Liver (tissue), 9 donors: ENCODE results near the gene DNAJC6. TPM values are rescaled to one million over a fixed set of nuclear protein-coding genes. Genes with fewer than 3 reads are reported as not detected.

Experiments
- DNase-seq: peaks from one replicate; pipeline ENCODE4 v3.0.0-alpha.2; 2017; ENCODE audit warnings: low spot score
- H3K27ac ChIP-seq, 2 donors: one replicate each; pipeline ENCODE4 v1.7.0; 2013; ENCODE audit warnings: inconsistent platforms in 2 of 2, low read length in 2 of 2, control low read depth in 1 of 2, low read depth in 1 of 2, mild to moderate bottlenecking in 1 of 2
- H3K27me3 ChIP-seq, 4 donors: one replicate each; pipeline versions ENCODE4 v1.6.1 to v1.7.0; 2013; ENCODE audit warnings: low read length in 3 of 4, inconsistent platforms in 1 of 4, mild to moderate bottlenecking in 1 of 4, moderate library complexity in 1 of 4; ENCODE audit not compliant: control insufficient read depth in 4 of 4, insufficient read depth in 4 of 4
- H3K36me3 ChIP-seq, 4 donors: one replicate each; pipeline versions ENCODE4 v1.6.1 to v1.7.0; 2013; ENCODE audit warnings: low read length in 3 of 4, mild to moderate bottlenecking in 3 of 4, low read depth in 1 of 4, moderate library complexity in 1 of 4; ENCODE audit not compliant: control insufficient read depth in 4 of 4, insufficient read depth in 3 of 4
- H3K4me1 ChIP-seq, 4 donors: one replicate each; pipeline versions ENCODE4 v1.6.1 to v1.7.0; 2013; ENCODE audit warnings: low read length in 3 of 4, mild to moderate bottlenecking in 3 of 4, moderate library complexity in 1 of 4; ENCODE audit not compliant: control insufficient read depth in 4 of 4, insufficient read depth in 4 of 4
- H3K4me3 ChIP-seq, 3 donors: one replicate each; pipeline versions ENCODE4 v1.6.1 to v1.7.0; 2013; ENCODE audit warnings: low read length in 3 of 3, control low read depth in 1 of 3, low read depth in 1 of 3, mild to moderate bottlenecking in 1 of 3
- H3K9ac ChIP-seq, 2 donors: one replicate each; pipeline ENCODE4 v1.7.0; 2013; ENCODE audit warnings: low read length in 2 of 2, mild to moderate bottlenecking in 2 of 2, moderate library complexity in 2 of 2, control low read depth in 1 of 2, low read depth in 1 of 2
- H3K9me3 ChIP-seq, 4 donors: one replicate each; pipeline versions ENCODE4 v1.6.1 to v1.7.0; 2013; ENCODE audit warnings: low read length in 3 of 4; ENCODE audit not compliant: control insufficient read depth in 4 of 4
- ATF3 ChIP-seq: IDR thresholded peaks from 2 replicates; pipeline ENCODE4 v1.6.1; 2016; ENCODE audit warnings: antibody characterized with exemption
- EGR1 ChIP-seq, 2 donors: IDR thresholded peaks; 2 replicates each; pipeline ENCODE4 v1.6.1; 2016 to 2018; ENCODE audit warnings: antibody characterized with exemption in 2 of 2, low read depth in 2 of 2
- FOXA1 ChIP-seq: IDR thresholded peaks from 2 replicates; pipeline ENCODE4 v1.6.1; 2016; ENCODE audit warnings: antibody characterized with exemption
- FOXA2 ChIP-seq: IDR thresholded peaks from 2 replicates; pipeline ENCODE4 v1.6.1; 2016; ENCODE audit warnings: antibody characterized with exemption
- GABPA ChIP-seq, 2 donors: IDR thresholded peaks in 1 of 2; conservative IDR thresholded peaks in 1 of 2; 2 replicates each; pipeline ENCODE4 v1.6.1; 2016; ENCODE audit warnings: antibody characterized with exemption in 2 of 2, mild to moderate bottlenecking in 1 of 2, moderate library complexity in 1 of 2
- HNF4A ChIP-seq, 2 donors: conservative IDR thresholded peaks; 2 replicates each; pipeline ENCODE4 v1.6.1; 2016; ENCODE audit warnings: antibody characterized with exemption in 2 of 2, mild to moderate bottlenecking in 2 of 2
- HNF4G ChIP-seq: IDR thresholded peaks from 2 replicates; pipeline ENCODE4 v1.6.1; 2016; ENCODE audit warnings: antibody characterized with exemption
- JUND ChIP-seq, 2 donors: IDR thresholded peaks; 2 replicates each; pipeline ENCODE4 v1.6.1; 2016; ENCODE audit warnings: antibody characterized with exemption in 2 of 2
- MAX ChIP-seq: IDR thresholded peaks from 2 replicates; pipeline ENCODE4 v1.6.1; 2016; ENCODE audit warnings: antibody characterized with exemption
- NR2F2 ChIP-seq: IDR thresholded peaks from 2 replicates; pipeline ENCODE4 v1.6.1; 2016; ENCODE audit warnings: antibody characterized with exemption
- RAD21 ChIP-seq, 2 donors: IDR thresholded peaks; 2 replicates each; pipeline ENCODE4 v1.6.1; 2016; ENCODE audit warnings: antibody characterized with exemption in 2 of 2, mild to moderate bottlenecking in 2 of 2
- REST ChIP-seq: IDR thresholded peaks from 2 replicates; pipeline ENCODE4 v1.6.1; 2016; ENCODE audit warnings: antibody characterized with exemption, mild to moderate bottlenecking
- RXRA ChIP-seq, 2 donors: IDR thresholded peaks; 2 replicates each; pipeline ENCODE4 v1.6.1; 2017 to 2018; ENCODE audit warnings: antibody characterized with exemption in 2 of 2, mild to moderate bottlenecking in 1 of 2
- SP1 ChIP-seq: IDR thresholded peaks from 2 replicates; pipeline ENCODE4 v1.6.1; 2018; ENCODE audit warnings: antibody characterized with exemption, mild to moderate bottlenecking
- TAF1 ChIP-seq: conservative IDR thresholded peaks from 2 replicates; pipeline ENCODE4 v1.6.1; 2016; ENCODE audit warnings: antibody characterized with exemption, mild to moderate bottlenecking
- ZBTB33 ChIP-seq: IDR thresholded peaks from 2 replicates; pipeline ENCODE4 v1.6.1; 2016; ENCODE audit warnings: antibody characterized with exemption
- WGBS: extraction: QIAGEN DNeasy Blood & Tissue Kit; methylation state at CpG from one replicate; pipeline ENCODE4 v1.1.7; 2013; 5-methylcytosine and 5-hydroxymethylcytosine counted together
- polyA plus RNA-seq, 2 donors: library from polyadenylated mRNA; stranded (reverse) in 1 of 2; unstranded in 1 of 2; fragments of 200-250 nt in 1 of 2; fragments of >200 nt in 1 of 2; fragmentation: Nextera tagmentation in 1 of 2; extraction: Ambion mirVana in 1 of 2; gene quantifications; one replicate each; pipeline versions ENCODE4 v1.2.1 to v1.2.3, GENCODE V29; 2013 to 2015
- total RNA-seq, 2 donors: library from RNA; depleted of rRNA; stranded (reverse); fragments of >200 nt; gene quantifications; one replicate each; pipeline ENCODE4 v1.2.3, GENCODE V29; 2014
- donor health status: healthy.
- donor health status: healthy.
- donor health status: healthy.
- donor health status: healthy.
- donor health status: healthy.

Gene DNAJC6
- total and polyA plus RNA-seq, 4 donors: 0.15 to 35.0 (median 0.30) TPM

GRCh38 chr1:65423884-65424572 is 114.7 kb downstream of the DNAJC6 start:
- Histone ChIP-seq H3K4me3 (no peak overlapping the region), H3K9ac (no peak overlapping the region), H3K9me3 (no peaks in the 10 kb centered on the region), H3K27ac (no peak overlapping the region), H3K36me3 (peaks cover 2 to 18% (median 11%) of the 10 kb centered on the region in 4 donors), H3K27me3 (no peaks in the 10 kb centered on the region), H3K4me1 (peaks cover 0 to 19% (median 12%) of the 10 kb centered on the region in 4 donors)
- WGBS: 87% methylated on average over 2 of the region's 2 CpGs
- TF ChIP-seq FOXA1 (no peak), SP1 (no peak), FOXA2 (no peak), MAX (no peak), REST (no peak), EGR1 (IDR thresholded peaks at IDR 0.05; ENCODE audit: low read depth in 2 of 2) (no peak), HNF4A (conservative IDR thresholded peaks at IDR 0.05) (no peak), ATF3 (no peak), NR2F2 (no peak), RAD21 (IDR thresholded peaks at IDR 0.05) (no peak), GABPA (IDR thresholded peaks at IDR 0.05 in 1 of 2, conservative IDR thresholded peaks at IDR 0.05 in 1 of 2) (no peak), HNF4G (no peak), TAF1 (no peak)
- DNase-seq: no peak

GRCh38 chr1:65424573-65424889 is 115.2 kb downstream of the DNAJC6 start:
- no peak overlapping the region for H3K9ac ChIP-seq

More at GRCh38 chr1:65424573-65424889, 115.2 kb downstream of the DNAJC6 start:
- Histone ChIP-seq H3K9me3 (no peaks in the 10 kb centered on the region), H3K36me3 (peaks cover 2 to 18% (median 14%) of the 10 kb centered on the region in 4 donors), H3K27ac (no peak overlapping the region), H3K4me1 (peaks cover 0 to 18% (median 11%) of the 10 kb centered on the region in 4 donors), H3K4me3 (no peak overlapping the region), H3K27me3 (no peaks in the 10 kb centered on the region)
- 87% methylated on average over 1 of the region's 1 CpG for WGBS
- no peak for TF ChIP-seq GABPA (IDR thresholded peaks at IDR 0.05 in 1 of 2, conservative IDR thresholded peaks at IDR 0.05 in 1 of 2)
- TF ChIP-seq JUND (IDR thresholded peaks at IDR 0.05): no peak
- no peak for TF ChIP-seq ZBTB33
- no peak for TF ChIP-seq REST
- no peak for TF ChIP-seq RXRA (IDR thresholded peaks at IDR 0.05)
- TF ChIP-seq HNF4G: no peak
- TF ChIP-seq FOXA1: no peak
- TF ChIP-seq SP1: no peak
- no peak for TF ChIP-seq TAF1
- TF ChIP-seq EGR1 (IDR thresholded peaks at IDR 0.05; ENCODE audit: low read depth in 2 of 2): no peak
- DNase-seq: no peak
